Left lung (tissue), 10 donors: ENCODE data around the gene LARP1. TPM values are rescaled to one million over a fixed set of nuclear protein-coding genes. Genes with fewer than 3 reads are reported as not detected.

Experiments
- ATAC-seq: fragments of 200-7000 bp; cut with Tn5 transposase; one replicate; pipeline ENCODE4 v1.9.1; 2020; ENCODE audit warnings: moderate library complexity
- DNase-seq, 4 donors: peaks; one replicate each; pipeline ENCODE4 v3.0.0-alpha.2; 2013 to 2020
- H3K27ac ChIP-seq, 2 donors: fragments of 200-600 bp; sonication (generic) in 1 of 2; one replicate each; pipeline versions ENCODE4 v1.5.0 to v1.8.0; 2020 to 2021
- H3K27me3 ChIP-seq, 2 donors: fragments of 200-600 bp; sonication (generic) in 1 of 2; one replicate each; pipeline versions ENCODE4 v1.5.0 to v1.8.0; 2020 to 2021
- H3K36me3 ChIP-seq, 2 donors: fragments of 200-600 bp; sonication (generic) in 1 of 2; one replicate each; pipeline versions ENCODE4 v1.5.0 to v1.8.0; 2020 to 2021
- H3K4me1 ChIP-seq, 2 donors: fragments of 200-600 bp; one replicate each; pipeline ENCODE4 v1.8.0; 2021
- H3K4me3 ChIP-seq, 2 donors: fragments of 200-600 bp; sonication (generic) in 1 of 2; one replicate each; pipeline versions ENCODE4 v1.5.0 to v1.8.0; 2020 to 2021; ENCODE audit warnings: mild to moderate bottlenecking in 1 of 2
- H3K9me3 ChIP-seq, 2 donors: fragments of 200-600 bp; sonication (generic) in 1 of 2; one replicate each; pipeline versions ENCODE4 v1.5.0 to v1.8.0; 2020 to 2021
- intact Hi-C, 2 donors: fragments of 100-400 bp; cut with DNase I; formaldehyde crosslinking; loops; one replicate each; pipeline versions ENCODE4 v1.11.2 to v1.14.2; 2022
- polyA plus RNA-seq, 6 donors: library from polyadenylated mRNA; unstranded; fragments of 120-200 nt; gene quantifications; one replicate each; pipeline ENCODE4 v1.2.1, GENCODE V29; 2013; ENCODE audit not compliant: insufficient read length in 6 of 6
- total RNA-seq, 2 donors: library from RNA; stranded (reverse); fragmentation: NEBNext Ultra II Directional; extraction: Animal tissue kit (Norgen Biotek cat#: 25700); gene quantifications; one replicate each; pipeline ENCODE4 v1.2.1, GENCODE V29; 2021
- TF ChIP-seq, protein P1 (sequence below), 2 donors: fragments of 200-600 bp; sonication (generic) in 1 of 2; IDR thresholded peaks; one replicate each; pipeline versions ENCODE4 v1.5.0 to v1.8.0; 2021; ENCODE audit warnings: antibody characterized with exemption in 2 of 2
- donor health status: DM: no; HTN: yes; CAD: no.
- donor health status: DM: no; HTN: no; CAD: no.

Gene LARP1
- total and polyA plus RNA-seq, 8 donors: 90.3 to 172 (median 109) TPM

DNA sequence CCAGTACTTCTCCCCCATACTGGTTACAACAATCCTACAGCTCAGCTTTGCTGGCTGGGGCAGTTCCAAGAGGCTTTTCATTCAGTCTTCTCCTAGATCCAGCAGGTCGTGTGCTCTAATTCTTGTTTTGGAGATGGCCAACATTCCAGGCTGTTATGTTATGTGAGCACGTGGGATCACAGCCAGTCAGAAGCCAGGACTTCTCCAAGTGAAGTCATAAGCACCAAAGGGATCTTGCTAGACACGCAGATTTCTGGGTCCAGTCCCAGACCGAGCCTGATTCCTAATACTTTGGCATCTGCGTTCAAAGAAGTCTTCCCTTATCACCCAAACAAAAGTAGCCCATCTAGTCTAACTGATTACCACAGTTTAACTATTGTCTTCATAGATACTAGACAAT, 1.4 kb upstream of the LARP1 start:
- H3K27ac ChIP-seq: peak overlapping the region; percentile 93 to 96
- no peaks in the 10 kb centered on the region for H3K36me3 ChIP-seq
- peaks cover 17 to 26% of the 10 kb centered on the region in 2 donors for H3K4me1 ChIP-seq
- DNase-seq: peak in 3 of 4 donors; percentile 61 to 84 (median 61)
- TF ChIP-seq, protein P1, sequence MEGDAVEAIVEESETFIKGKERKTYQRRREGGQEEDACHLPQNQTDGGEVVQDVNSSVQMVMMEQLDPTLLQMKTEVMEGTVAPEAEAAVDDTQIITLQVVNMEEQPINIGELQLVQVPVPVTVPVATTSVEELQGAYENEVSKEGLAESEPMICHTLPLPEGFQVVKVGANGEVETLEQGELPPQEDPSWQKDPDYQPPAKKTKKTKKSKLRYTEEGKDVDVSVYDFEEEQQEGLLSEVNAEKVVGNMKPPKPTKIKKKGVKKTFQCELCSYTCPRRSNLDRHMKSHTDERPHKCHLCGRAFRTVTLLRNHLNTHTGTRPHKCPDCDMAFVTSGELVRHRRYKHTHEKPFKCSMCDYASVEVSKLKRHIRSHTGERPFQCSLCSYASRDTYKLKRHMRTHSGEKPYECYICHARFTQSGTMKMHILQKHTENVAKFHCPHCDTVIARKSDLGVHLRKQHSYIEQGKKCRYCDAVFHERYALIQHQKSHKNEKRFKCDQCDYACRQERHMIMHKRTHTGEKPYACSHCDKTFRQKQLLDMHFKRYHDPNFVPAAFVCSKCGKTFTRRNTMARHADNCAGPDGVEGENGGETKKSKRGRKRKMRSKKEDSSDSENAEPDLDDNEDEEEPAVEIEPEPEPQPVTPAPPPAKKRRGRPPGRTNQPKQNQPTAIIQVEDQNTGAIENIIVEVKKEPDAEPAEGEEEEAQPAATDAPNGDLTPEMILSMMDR (IDR thresholded peaks at IDR 0.05): no peak
- no peaks in the 10 kb centered on the region for H3K9me3 ChIP-seq
- peak; percentile 16 for ATAC-seq
- no peaks in the 10 kb centered on the region for H3K27me3 ChIP-seq
- peak overlapping the region in 1 of 2 donors; percentile 85 for H3K4me3 ChIP-seq
- intact Hi-C loops: no loop called here

GRCh38 chr5:154754460-154755360, 467 bp upstream of the LARP1 start:
- TF ChIP-seq, protein P1 (IDR thresholded peaks at IDR 0.05): no peak
- no peaks in the 10 kb centered on the region for H3K36me3 ChIP-seq
- ATAC-seq (peak; percentile 91), DNase-seq (peak; percentile 98 to 100 (median 100))
- peaks cover 23 to 35% of the 10 kb centered on the region in 2 donors for H3K4me1 ChIP-seq
- no peaks in the 10 kb centered on the region for H3K9me3 ChIP-seq
- H3K27me3 ChIP-seq: no peaks in the 10 kb centered on the region
- intact Hi-C loops: no loop called here
- peak overlapping the region; percentile 93 to 96 for H3K27ac ChIP-seq
- peak overlapping the region; percentile 85 to 99 for H3K4me3 ChIP-seq

DNA sequence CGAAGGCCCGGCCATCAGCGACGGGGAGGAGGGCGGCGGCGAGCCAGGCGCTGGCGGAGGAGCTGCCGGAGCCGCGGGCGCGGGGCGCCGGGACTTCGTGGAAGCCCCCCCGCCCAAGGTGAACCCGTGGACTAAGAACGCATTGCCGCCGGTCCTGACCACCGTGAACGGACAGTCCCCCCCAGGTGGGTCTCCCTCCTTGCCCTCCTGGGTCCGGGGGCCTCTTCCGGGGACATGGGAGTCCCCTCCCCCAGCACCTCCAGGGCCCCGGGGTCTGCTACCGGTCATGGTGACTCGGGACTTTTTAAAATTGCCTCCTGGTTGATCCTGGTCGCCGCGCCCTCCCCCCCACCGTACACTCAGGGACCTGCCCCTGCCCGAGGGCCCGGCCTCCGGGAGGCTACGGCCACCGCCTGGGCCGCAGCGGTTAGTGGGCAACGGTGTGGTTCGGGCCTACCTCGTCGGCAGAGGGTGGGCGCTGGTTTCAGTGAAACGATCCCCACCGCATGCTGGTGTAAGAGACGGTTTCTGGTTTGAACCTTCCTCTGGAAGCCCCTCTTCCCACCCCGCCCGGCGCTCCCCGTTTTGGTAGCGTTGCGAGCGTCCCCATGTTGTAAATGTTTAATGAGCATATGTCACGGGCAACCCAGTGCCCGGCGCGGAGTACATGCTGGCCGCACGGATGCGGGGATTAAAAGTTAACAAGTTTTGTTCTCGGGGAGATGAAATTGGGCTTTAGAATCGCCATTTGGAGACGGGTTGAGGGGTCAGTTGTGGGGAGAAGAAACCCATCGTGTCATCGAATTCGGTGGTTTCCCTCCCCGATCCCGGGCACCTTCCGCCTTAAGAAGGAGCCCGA, 1.1 kb downstream of the LARP1 start:
- Histone ChIP-seq H3K27me3 (no peaks in the 10 kb centered on the region), H3K27ac (peak overlapping the region; percentile 91 to 96), H3K36me3 (no peaks in the 10 kb centered on the region), H3K9me3 (no peaks in the 10 kb centered on the region), H3K4me1 (peaks cover 26 to 50% of the 10 kb centered on the region in 2 donors), H3K4me3 (peak overlapping the region; percentile 85 to 99)
- TF ChIP-seq, protein P1 (IDR thresholded peaks at IDR 0.05): no peak
- peak; percentile 33 to 91 (median 47) for DNase-seq
- ATAC-seq: peak; percentile 9
- intact Hi-C loops: no loop called here

DNA sequence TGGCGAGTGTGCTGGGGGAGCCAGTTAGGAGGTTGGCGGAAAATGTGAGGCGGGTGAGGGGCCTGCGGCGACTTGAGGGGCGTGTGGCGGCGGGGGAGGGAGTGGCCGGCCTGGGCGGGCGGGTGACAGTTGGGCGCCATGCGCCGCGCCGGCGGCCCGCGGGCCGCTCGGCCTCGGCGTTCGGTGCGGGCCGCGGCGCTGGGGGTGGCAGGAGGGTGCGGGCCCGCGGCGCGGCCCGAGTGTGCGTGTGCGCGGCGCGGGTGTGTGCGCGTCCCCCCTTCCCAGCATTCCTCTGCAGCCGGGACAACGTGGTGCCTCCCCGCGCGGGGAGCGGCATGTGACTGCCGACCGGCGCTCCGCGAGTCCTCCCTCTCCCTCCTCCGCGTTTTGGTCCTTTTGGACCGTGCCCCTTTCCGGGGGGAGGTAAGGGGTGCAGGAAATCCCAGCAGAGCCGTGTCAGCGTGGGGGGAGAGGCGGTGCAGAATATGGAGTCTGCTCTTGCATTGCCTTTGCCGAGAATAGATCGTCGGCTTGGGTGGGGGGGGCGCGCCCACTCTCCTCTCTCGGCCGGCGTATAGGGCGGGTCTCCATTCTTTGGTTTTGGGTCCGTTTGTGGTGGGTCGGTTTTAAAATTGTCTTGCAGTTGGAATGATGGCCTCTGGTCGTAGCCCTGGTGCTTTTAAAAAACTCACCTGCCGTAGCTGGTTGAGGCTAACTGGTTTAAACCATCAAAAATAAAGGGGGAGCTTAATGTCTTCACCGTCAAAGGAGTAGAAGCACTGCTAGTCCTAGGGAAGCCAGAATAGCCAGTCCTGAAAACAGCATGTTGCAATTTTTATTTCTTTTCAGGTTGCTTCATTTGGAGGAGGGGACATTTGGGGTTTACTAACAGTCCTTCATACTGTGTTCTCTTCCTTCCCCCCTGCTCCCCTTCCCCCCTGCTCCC, 2.0 kb downstream of the LARP1 start:
- ATAC-seq (peak; percentile 2), DNase-seq (peak; percentile 49 to 88 (median 68))
- no peaks in the 10 kb centered on the region for H3K36me3 ChIP-seq
- H3K4me3 ChIP-seq: peak overlapping the region; percentile 85 to 99
- intact Hi-C loops: no loop called here
- H3K27me3 ChIP-seq: no peaks in the 10 kb centered on the region
- no peaks in the 10 kb centered on the region for H3K9me3 ChIP-seq
- H3K27ac ChIP-seq: peak overlapping the region; percentile 91 to 96
- TF ChIP-seq, protein P1 (IDR thresholded peaks at IDR 0.05): no peak
- H3K4me1 ChIP-seq: peaks cover 30 to 59% of the 10 kb centered on the region in 2 donors
